H9 (cell line): ENCODE results near the gene PCDHA8. TPM values are rescaled to one million over a fixed set of nuclear protein-coding genes. Genes with fewer than 3 reads are reported as not detected.
A peak's percentile ranks its signal among the peaks of the same experiment; 100 is the strongest.

ENCODE experiments used
- DNase-seq: peaks from one replicate; pipeline ENCODE4 v3.0.0-alpha.2; 2017
- H2AFZ ChIP-seq: one replicate; pipeline ENCODE4 v1.6.1; 2013; ENCODE audit warnings: mild to moderate bottlenecking, low read length, control low read depth, moderate library complexity
- H2AK5ac ChIP-seq: 2 replicates; pipeline ENCODE4 v1.6.1; 2013; ENCODE audit warnings: low read length, control low read depth, mixed read lengths; ENCODE audit not compliant: insufficient read length
- H2BK120ac ChIP-seq: one replicate; pipeline ENCODE4 v1.6.1; 2013; ENCODE audit warnings: low read depth, mild to moderate bottlenecking, low read length, control low read depth, inconsistent platforms; ENCODE audit not compliant: poor library complexity, severe bottlenecking
- H2BK12ac ChIP-seq: 2 replicates; pipeline ENCODE4 v1.6.1; 2013; ENCODE audit warnings: low read length, control low read depth, mixed read lengths, low read depth; ENCODE audit not compliant: insufficient read length
- H2BK15ac ChIP-seq: 2 replicates; pipeline ENCODE4 v1.6.1; 2013; ENCODE audit warnings: low read depth, low read length, control low read depth
- H2BK20ac ChIP-seq: one replicate; pipeline ENCODE4 v1.6.1; 2013; ENCODE audit warnings: low read depth, mild to moderate bottlenecking, low read length, control low read depth, inconsistent platforms; ENCODE audit not compliant: poor library complexity, severe bottlenecking
- H2BK5ac ChIP-seq: 2 replicates; pipeline ENCODE4 v1.6.1; 2013; ENCODE audit warnings: low read length, control low read depth, mixed read lengths; ENCODE audit not compliant: insufficient read length
- H3K14ac ChIP-seq: 2 replicates; pipeline ENCODE4 v1.6.1; 2013; ENCODE audit warnings: low read length, control low read depth; ENCODE audit not compliant: insufficient read depth
- H3K18ac ChIP-seq: 2 replicates; pipeline ENCODE4 v1.6.1; 2013; ENCODE audit warnings: low read depth, mild to moderate bottlenecking, mixed read lengths, low read length, control low read depth; ENCODE audit not compliant: insufficient read length
- H3K23ac ChIP-seq: 2 replicates; pipeline ENCODE4 v1.6.1; 2013; ENCODE audit warnings: low read length, control low read depth, mixed read lengths, low read depth; ENCODE audit not compliant: insufficient read length
- H3K23me2 ChIP-seq: 2 replicates; pipeline ENCODE4 v1.6.1; 2013; ENCODE audit warnings: low read depth, mild to moderate bottlenecking, mixed read lengths, low read length, control low read depth; ENCODE audit not compliant: insufficient read length, poor library complexity, severe bottlenecking
- H3K27ac ChIP-seq: 2 replicates; pipeline ENCODE4 v1.5.1; 2013; ENCODE audit warnings: low read length, control low read depth, mixed read lengths, low read depth; ENCODE audit not compliant: insufficient read length
- H3K27me3 ChIP-seq: 2 replicates; pipeline ENCODE4 v1.6.1; 2013; ENCODE audit warnings: low read length, control low read depth, inconsistent platforms; ENCODE audit not compliant: insufficient read depth
- H3K4ac ChIP-seq: 2 replicates; pipeline ENCODE4 v1.6.1; 2013; ENCODE audit warnings: low read depth, mild to moderate bottlenecking, control low read depth, inconsistent platforms, low read length, moderate library complexity
- H3K4me1 ChIP-seq: 2 replicates; pipeline ENCODE4 v1.6.1; 2013; ENCODE audit warnings: low read length, control low read depth, inconsistent platforms; ENCODE audit not compliant: insufficient read depth
- H3K4me2 ChIP-seq: 2 replicates; pipeline ENCODE4 v1.6.1; 2013; ENCODE audit warnings: low read length, control low read depth, mixed read lengths; ENCODE audit not compliant: insufficient read length, insufficient read depth
- H3K56ac ChIP-seq: 2 replicates; pipeline ENCODE4 v1.6.1; 2013; ENCODE audit warnings: low read depth, mild to moderate bottlenecking, mixed read lengths, low read length, control low read depth; ENCODE audit not compliant: insufficient read length
- H3K79me1 ChIP-seq: 2 replicates; pipeline ENCODE4 v1.6.1; 2013; ENCODE audit warnings: low read depth, mild to moderate bottlenecking, moderate library complexity, low read length, control low read depth, inconsistent platforms; ENCODE audit not compliant: insufficient read depth, poor library complexity, severe bottlenecking
- H3K79me2 ChIP-seq: 2 replicates; pipeline ENCODE4 v1.6.1; 2013; ENCODE audit warnings: low read length, control low read depth, inconsistent platforms; ENCODE audit not compliant: insufficient read depth
- H3K9ac ChIP-seq: 2 replicates; pipeline ENCODE4 v1.6.1; 2013; ENCODE audit warnings: low read length, control low read depth, mixed read lengths; ENCODE audit not compliant: insufficient read length; ENCODE audit errors: extremely low read depth
- H3K9me3 ChIP-seq: one replicate; pipeline ENCODE4 v1.6.1; 2013; ENCODE audit warnings: low read depth, low read length, inconsistent platforms; ENCODE audit not compliant: control insufficient read depth
- H3T11ph ChIP-seq: one replicate; pipeline ENCODE4 v1.6.1; 2013; ENCODE audit warnings: mild to moderate bottlenecking, low read length, control low read depth, inconsistent platforms
- H4K20me1 ChIP-seq: one replicate; pipeline ENCODE4 v1.6.1; 2013; ENCODE audit not compliant: control insufficient read depth, insufficient read length, insufficient read depth
- H4K5ac ChIP-seq: 2 replicates; pipeline ENCODE4 v1.6.1; 2013; ENCODE audit warnings: low read depth, mild to moderate bottlenecking, mixed read lengths, low read length, control low read depth; ENCODE audit not compliant: insufficient read length
- H4K8ac ChIP-seq: replicated peaks from 2 replicates; pipeline ENCODE4 v1.6.1; 2013; ENCODE audit warnings: low read length, control low read depth, mixed read lengths, low read depth; ENCODE audit not compliant: insufficient read length
- H4K91ac ChIP-seq: 2 replicates; pipeline ENCODE4 v1.6.1; 2013; ENCODE audit warnings: low read depth, mild to moderate bottlenecking, moderate library complexity, mixed read lengths, low read length, control low read depth; ENCODE audit not compliant: insufficient read length
- H3K27ac Mint-ChIP-seq, 3 experiments: 2 replicates in 2 of 3; 3 replicates in 1 of 3; pipeline ENCODE4 v1.8.0; 2020 to 2021; ENCODE audit warnings: mixed read lengths in 3 of 3, mild to moderate bottlenecking in 1 of 3, moderate library complexity in 1 of 3
- H3K27me3 Mint-ChIP-seq: 2 replicates; pipeline ENCODE4 v1.8.0; 2021; ENCODE audit warnings: low read depth, mild to moderate bottlenecking, moderate library complexity, mixed read lengths
- H3K36me3 Mint-ChIP-seq, 3 experiments: 2 replicates in 2 of 3; 3 replicates in 1 of 3; pipeline ENCODE4 v1.8.0; 2020 to 2021; ENCODE audit warnings: low read depth in 3 of 3, mixed read lengths in 3 of 3; ENCODE audit not compliant: insufficient read depth in 1 of 3
- H3K4me1 Mint-ChIP-seq, 2 experiments: 2 replicates each; pipeline ENCODE4 v1.8.0; 2020; ENCODE audit warnings: mixed read lengths in 2 of 2
- H3K4me3 Mint-ChIP-seq, 2 experiments: 2 replicates in 1 of 2; 3 replicates in 1 of 2; pipeline ENCODE4 v1.8.0; 2020 to 2021; ENCODE audit warnings: mild to moderate bottlenecking in 2 of 2, mixed read lengths in 2 of 2, moderate library complexity in 1 of 2
- H3K9me3 Mint-ChIP-seq, 2 experiments: 2 replicates in 1 of 2; 3 replicates in 1 of 2; pipeline ENCODE4 v1.8.0; 2020; ENCODE audit warnings: mild to moderate bottlenecking in 2 of 2, mixed read lengths in 2 of 2, moderate library complexity in 1 of 2
- CTCF ChIP-seq: fragments of 200-600 bp; sonication (generic); conservative IDR thresholded peaks from 3 replicates; pipeline ENCODE4 v1.8.0; 2021; ENCODE audit warnings: antibody characterized with exemption, mild to moderate bottlenecking
- WGBS: extraction: QIAGEN DNeasy Blood & Tissue Kit; methylation state at CpG from one replicate; pipeline ENCODE4 v1.1.7; 2013; ENCODE audit warnings: missing lambda C conversion rate, low lambda C conversion rate, mixed read lengths; ENCODE audit not compliant: insufficient read length; ENCODE audit errors: extremely low coverage; 5-methylcytosine and 5-hydroxymethylcytosine counted together
- total RNA-seq: library from RNA; stranded (reverse); gene quantifications from 2 replicates; pipeline ENCODE4 v1.2.1, GENCODE V29; 2021

The PCDHA8 gene
- total RNA-seq, 1 experiment from 2014 or later: 0.57 TPM

GRCh38 chr5:140821375-140822280 is 19.4 kb upstream of the PCDHA8 start, which contains the start of gene PCDHA5:
Gene PCDHA5, plus strand, starts transcription at chr5:140821613.
- WGBS: 100% methylated on average over 1 of the region's 39 CpGs
- Histone ChIP-seq H2BK20ac (no peak within 1 kb of the TSS), H3K23me2 (peaks cover 3% of the 10 kb centered on the region), H3K14ac (no peak within 1 kb of the TSS), H4K5ac (no peak within 1 kb of the TSS), H3T11ph (no peak within 1 kb of the TSS), H2AFZ (no peak within 1 kb of the TSS), H3K4me2 (no peak within 1 kb of the TSS), H3K79me2 (no peaks in the 10 kb centered on the region), H3K9ac (no peak within 1 kb of the TSS), H4K8ac (no peak within 1 kb of the TSS), H2BK12ac (no peak within 1 kb of the TSS), H2BK120ac (no peak within 1 kb of the TSS), H3K18ac (no peak within 1 kb of the TSS), H2BK15ac (no peak within 1 kb of the TSS), H4K91ac (no peak within 1 kb of the TSS), H4K20me1 (no peaks in the 10 kb centered on the region), H3K27me3 (no peaks in the 10 kb centered on the region), H2AK5ac (no peak within 1 kb of the TSS), H3K27ac (no peak within 1 kb of the TSS), H3K9me3 (no peaks in the 10 kb centered on the region), H3K56ac (no peak within 1 kb of the TSS), H3K4ac (no peak within 1 kb of the TSS), H3K4me1 (no peaks in the 10 kb centered on the region), H3K79me1 (no peaks in the 10 kb centered on the region), H2BK5ac (no peak within 1 kb of the TSS), H3K23ac (no peak within 1 kb of the TSS)
- Mint-ChIP-seq H3K36me3 (peaks cover 9 to 18% (median 15%) of the 10 kb centered on the region in 3 experiments), H3K4me3 (no peak within 1 kb of the TSS), H3K27me3 (no peaks in the 10 kb centered on the region), H3K4me1 (no peaks in the 10 kb centered on the region), H3K9me3 (peaks cover 0 to 16% of the 10 kb centered on the region in 2 experiments; a peak in 2 of 5 replicates), H3K27ac (no peak within 1 kb of the TSS)
- TF ChIP-seq CTCF: peak; percentile 34; the same call in 1 of the 3 replicates
- DNase-seq: no peak
